Omental fat pad (tissue), 4 donors: ENCODE measurements around the gene NRF1. TPM values are rescaled to one million over a fixed set of nuclear protein-coding genes. Genes with fewer than 3 reads are reported as not detected.

Source experiments
- ATAC-seq: fragments of 150-250 bp; one replicate; pipeline ENCODE4 v1.9.1; 2016; ENCODE audit warnings: mild to moderate bottlenecking, moderate library complexity; ENCODE audit not compliant: low FRiP score
- DNase-seq: peaks from one replicate; pipeline ENCODE4 v3.0.0-alpha.2; 2019; ENCODE audit warnings: low spot score
- CTCF ChIP-seq, 3 donors: fragments of 450-650 bp; IDR thresholded peaks; one replicate each; pipeline ENCODE4 v1.5.1; 2016 to 2017; ENCODE audit warnings: antibody characterized with exemption in 3 of 3, mild to moderate bottlenecking in 3 of 3, moderate library complexity in 2 of 3
- total RNA-seq, 4 donors: library from RNA; depleted of rRNA; stranded (reverse); fragments of >200 nt; gene quantifications; one replicate each; pipeline ENCODE4 v1.1.0, GENCODE V29; 2016

The NRF1 gene
- total RNA-seq, 4 donors from 2014 or later = 11.7 to 32.3 (median 16.6) TPM

- ATAC-seq (no peak), DNase-seq (no peak)
- no peak for TF ChIP-seq CTCF (IDR thresholded peaks at IDR 0.05)
These were observed 164.3 kb downstream of the NRF1 start for GRCh38 chr7:129775695-129776361.

- no peak for ATAC-seq
- no peak for DNase-seq
- TF ChIP-seq CTCF (IDR thresholded peaks at IDR 0.05) = no peak
These were observed 164.8 kb downstream of the NRF1 start for GRCh38 chr7:129776362-129776722.

GRCh38 chr7:129777195-129777844, 165.8 kb downstream of the NRF1 start:
- no peak for DNase-seq
- ATAC-seq = no peak
- TF ChIP-seq CTCF (IDR thresholded peaks at IDR 0.05) = no peak

GRCh38 chr7:129777993-129778769, 166.7 kb downstream of the NRF1 start:
- DNase-seq (no peak), ATAC-seq (no peak)
- TF ChIP-seq CTCF (IDR thresholded peaks at IDR 0.05) = no peak

- DNase-seq = no peak
- ATAC-seq = no peak
- TF ChIP-seq CTCF (IDR thresholded peaks at IDR 0.05) = no peak
These were observed 167.5 kb downstream of the NRF1 start for GRCh38 chr7:129778770-129779601.

GRCh38 chr7:129779602-129780256, 168.2 kb downstream of the NRF1 start:
- TF ChIP-seq CTCF (IDR thresholded peaks at IDR 0.05) = no peak
- DNase-seq = no peak
- peak; percentile 26 for ATAC-seq
